H1 (cell line): ENCODE measurements around the gene GNAT1. TPM values are rescaled to one million over a fixed set of nuclear protein-coding genes. Genes with fewer than 3 reads are reported as not detected.

Source experiments
- GABPA ChIP-seq: IDR thresholded peaks from 2 replicates; pipeline ENCODE4 v1.6.1; 2011; ENCODE audit warnings: mild to moderate bottlenecking, low read length, moderate library complexity, borderline replicate concordance; ENCODE audit not compliant: insufficient read depth
- KDM1A ChIP-seq: fragments of 200-600, 300-600 bp; sonication (generic); IDR thresholded peaks from 2 replicates; pipeline ENCODE4 v1.7.1; 2016; ENCODE audit warnings: mild to moderate bottlenecking, low read length, borderline replicate concordance
- RXRA ChIP-seq: IDR thresholded peaks from 2 replicates; pipeline ENCODE4 v1.6.1; 2011; ENCODE audit warnings: low read depth, mild to moderate bottlenecking, low read length, moderate library complexity; ENCODE audit not compliant: insufficient read depth
- YY1 ChIP-seq: IDR thresholded peaks from 2 replicates; pipeline ENCODE4 v1.6.1; 2011; ENCODE audit warnings: low read depth, mild to moderate bottlenecking, low read length
- polyA plus RNA-seq, 7 experiments: library from polyadenylated mRNA; depleted of rRNA in 3 of 7; stranded (reverse) in 5 of 7; unstranded in 2 of 7; fragments of >200 nt in 5 of 7; fragments of 200-250 nt in 2 of 7; gene quantifications; 1 replicate in 5 of 7; 2 replicates in 1 of 7; 4 replicates in 1 of 7; pipeline versions ENCODE4 v1.2.1 to v1.2.3, GENCODE V29; 2011 to 2013; ENCODE audit warnings: missing spikeins in 2 of 7, mixed read lengths in 2 of 7
- total RNA-seq: library from RNA; stranded (reverse); fragmentation: NEBNext Ultra II Directional; extraction: Animal tissue kit (Norgen Biotek cat#: 25700); gene quantifications from 2 replicates; pipeline ENCODE4 v1.2.1, GENCODE V29; 2021
- TF ChIP-seq, protein P1 (sequence below): fragments of 300-600 bp; sonication (generic); IDR thresholded peaks from 2 replicates; pipeline ENCODE4 v1.7.1; 2012; ENCODE audit warnings: low read length, moderate library complexity, mild to moderate bottlenecking, inconsistent platforms; ENCODE audit not compliant: insufficient replicate concordance
- TF ChIP-seq, protein P2 (sequence below): IDR thresholded peaks from 2 replicates; pipeline ENCODE4 v1.6.1; 2012; ENCODE audit warnings: low read length, inconsistent platforms

The GNAT1 gene
- total and polyA plus RNA-seq, 2 of the 8 experiments (the other 6 are each of a cell fraction or from before 2014, with no cell fraction given): 0.08 TPM; not detected in 1

DNA sequence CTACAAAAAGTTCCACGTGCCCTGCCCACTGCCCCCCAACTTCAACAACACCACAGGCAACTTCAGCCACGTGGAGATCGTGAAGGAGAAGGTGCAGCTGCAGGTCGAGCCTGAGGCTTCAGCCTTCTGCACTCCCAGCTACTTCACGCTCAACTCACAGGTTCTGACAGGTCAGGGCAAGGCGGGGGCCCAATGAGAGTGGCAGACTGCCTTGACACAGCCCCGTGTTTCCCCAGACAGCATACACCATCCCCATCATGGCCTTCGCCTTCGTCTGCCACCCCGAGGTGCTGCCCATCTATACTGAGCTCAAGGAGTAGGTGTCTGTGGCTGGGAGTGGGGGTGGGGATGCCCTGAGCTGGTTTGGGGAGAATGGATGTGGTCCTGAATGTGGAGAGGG is 26.3 kb downstream of the GNAT1 start (continued):
- TF ChIP-seq, protein P1, sequence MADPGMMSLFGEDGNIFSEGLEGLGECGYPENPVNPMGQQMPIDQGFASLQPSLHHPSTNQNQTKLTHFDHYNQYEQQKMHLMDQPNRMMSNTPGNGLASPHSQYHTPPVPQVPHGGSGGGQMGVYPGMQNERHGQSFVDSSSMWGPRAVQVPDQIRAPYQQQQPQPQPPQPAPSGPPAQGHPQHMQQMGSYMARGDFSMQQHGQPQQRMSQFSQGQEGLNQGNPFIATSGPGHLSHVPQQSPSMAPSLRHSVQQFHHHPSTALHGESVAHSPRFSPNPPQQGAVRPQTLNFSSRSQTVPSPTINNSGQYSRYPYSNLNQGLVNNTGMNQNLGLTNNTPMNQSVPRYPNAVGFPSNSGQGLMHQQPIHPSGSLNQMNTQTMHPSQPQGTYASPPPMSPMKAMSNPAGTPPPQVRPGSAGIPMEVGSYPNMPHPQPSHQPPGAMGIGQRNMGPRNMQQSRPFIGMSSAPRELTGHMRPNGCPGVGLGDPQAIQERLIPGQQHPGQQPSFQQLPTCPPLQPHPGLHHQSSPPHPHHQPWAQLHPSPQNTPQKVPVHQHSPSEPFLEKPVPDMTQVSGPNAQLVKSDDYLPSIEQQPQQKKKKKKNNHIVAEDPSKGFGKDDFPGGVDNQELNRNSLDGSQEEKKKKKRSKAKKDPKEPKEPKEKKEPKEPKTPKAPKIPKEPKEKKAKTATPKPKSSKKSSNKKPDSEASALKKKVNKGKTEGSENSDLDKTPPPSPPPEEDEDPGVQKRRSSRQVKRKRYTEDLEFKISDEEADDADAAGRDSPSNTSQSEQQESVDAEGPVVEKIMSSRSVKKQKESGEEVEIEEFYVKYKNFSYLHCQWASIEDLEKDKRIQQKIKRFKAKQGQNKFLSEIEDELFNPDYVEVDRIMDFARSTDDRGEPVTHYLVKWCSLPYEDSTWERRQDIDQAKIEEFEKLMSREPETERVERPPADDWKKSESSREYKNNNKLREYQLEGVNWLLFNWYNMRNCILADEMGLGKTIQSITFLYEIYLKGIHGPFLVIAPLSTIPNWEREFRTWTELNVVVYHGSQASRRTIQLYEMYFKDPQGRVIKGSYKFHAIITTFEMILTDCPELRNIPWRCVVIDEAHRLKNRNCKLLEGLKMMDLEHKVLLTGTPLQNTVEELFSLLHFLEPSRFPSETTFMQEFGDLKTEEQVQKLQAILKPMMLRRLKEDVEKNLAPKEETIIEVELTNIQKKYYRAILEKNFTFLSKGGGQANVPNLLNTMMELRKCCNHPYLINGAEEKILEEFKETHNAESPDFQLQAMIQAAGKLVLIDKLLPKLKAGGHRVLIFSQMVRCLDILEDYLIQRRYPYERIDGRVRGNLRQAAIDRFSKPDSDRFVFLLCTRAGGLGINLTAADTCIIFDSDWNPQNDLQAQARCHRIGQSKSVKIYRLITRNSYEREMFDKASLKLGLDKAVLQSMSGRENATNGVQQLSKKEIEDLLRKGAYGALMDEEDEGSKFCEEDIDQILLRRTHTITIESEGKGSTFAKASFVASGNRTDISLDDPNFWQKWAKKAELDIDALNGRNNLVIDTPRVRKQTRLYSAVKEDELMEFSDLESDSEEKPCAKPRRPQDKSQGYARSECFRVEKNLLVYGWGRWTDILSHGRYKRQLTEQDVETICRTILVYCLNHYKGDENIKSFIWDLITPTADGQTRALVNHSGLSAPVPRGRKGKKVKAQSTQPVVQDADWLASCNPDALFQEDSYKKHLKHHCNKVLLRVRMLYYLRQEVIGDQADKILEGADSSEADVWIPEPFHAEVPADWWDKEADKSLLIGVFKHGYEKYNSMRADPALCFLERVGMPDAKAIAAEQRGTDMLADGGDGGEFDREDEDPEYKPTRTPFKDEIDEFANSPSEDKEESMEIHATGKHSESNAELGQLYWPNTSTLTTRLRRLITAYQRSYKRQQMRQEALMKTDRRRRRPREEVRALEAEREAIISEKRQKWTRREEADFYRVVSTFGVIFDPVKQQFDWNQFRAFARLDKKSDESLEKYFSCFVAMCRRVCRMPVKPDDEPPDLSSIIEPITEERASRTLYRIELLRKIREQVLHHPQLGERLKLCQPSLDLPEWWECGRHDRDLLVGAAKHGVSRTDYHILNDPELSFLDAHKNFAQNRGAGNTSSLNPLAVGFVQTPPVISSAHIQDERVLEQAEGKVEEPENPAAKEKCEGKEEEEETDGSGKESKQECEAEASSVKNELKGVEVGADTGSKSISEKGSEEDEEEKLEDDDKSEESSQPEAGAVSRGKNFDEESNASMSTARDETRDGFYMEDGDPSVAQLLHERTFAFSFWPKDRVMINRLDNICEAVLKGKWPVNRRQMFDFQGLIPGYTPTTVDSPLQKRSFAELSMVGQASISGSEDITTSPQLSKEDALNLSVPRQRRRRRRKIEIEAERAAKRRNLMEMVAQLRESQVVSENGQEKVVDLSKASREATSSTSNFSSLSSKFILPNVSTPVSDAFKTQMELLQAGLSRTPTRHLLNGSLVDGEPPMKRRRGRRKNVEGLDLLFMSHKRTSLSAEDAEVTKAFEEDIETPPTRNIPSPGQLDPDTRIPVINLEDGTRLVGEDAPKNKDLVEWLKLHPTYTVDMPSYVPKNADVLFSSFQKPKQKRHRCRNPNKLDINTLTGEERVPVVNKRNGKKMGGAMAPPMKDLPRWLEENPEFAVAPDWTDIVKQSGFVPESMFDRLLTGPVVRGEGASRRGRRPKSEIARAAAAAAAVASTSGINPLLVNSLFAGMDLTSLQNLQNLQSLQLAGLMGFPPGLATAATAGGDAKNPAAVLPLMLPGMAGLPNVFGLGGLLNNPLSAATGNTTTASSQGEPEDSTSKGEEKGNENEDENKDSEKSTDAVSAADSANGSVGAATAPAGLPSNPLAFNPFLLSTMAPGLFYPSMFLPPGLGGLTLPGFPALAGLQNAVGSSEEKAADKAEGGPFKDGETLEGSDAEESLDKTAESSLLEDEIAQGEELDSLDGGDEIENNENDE: no peak
- TF ChIP-seq, protein P2, sequence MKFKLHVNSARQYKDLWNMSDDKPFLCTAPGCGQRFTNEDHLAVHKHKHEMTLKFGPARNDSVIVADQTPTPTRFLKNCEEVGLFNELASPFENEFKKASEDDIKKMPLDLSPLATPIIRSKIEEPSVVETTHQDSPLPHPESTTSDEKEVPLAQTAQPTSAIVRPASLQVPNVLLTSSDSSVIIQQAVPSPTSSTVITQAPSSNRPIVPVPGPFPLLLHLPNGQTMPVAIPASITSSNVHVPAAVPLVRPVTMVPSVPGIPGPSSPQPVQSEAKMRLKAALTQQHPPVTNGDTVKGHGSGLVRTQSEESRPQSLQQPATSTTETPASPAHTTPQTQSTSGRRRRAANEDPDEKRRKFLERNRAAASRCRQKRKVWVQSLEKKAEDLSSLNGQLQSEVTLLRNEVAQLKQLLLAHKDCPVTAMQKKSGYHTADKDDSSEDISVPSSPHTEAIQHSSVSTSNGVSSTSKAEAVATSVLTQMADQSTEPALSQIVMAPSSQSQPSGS: no peak
- no peak for TF ChIP-seq YY1
- TF ChIP-seq GABPA: no peak
- TF ChIP-seq RXRA: no peak
- TF ChIP-seq KDM1A: no peak
